Stimulated activated CD4-positive, alpha-beta T cell treated with anti-CD3 and anti-CD28 coated beads, Interleukin-15, amount 100 ng/mL, for 24 hours (primary cell): ENCODE measurements around the gene UBE2J1.
"Not testable (repeated sequence)": the region's sequence is repeated elsewhere in the genome, so short reads cannot be mapped to it uniquely, and the experiment has no call there.

Source experiments
- DNase-seq: peaks from one replicate; pipeline ENCODE4 v3.0.0-alpha.2; 2020

UBE2J1 gene

GRCh38 chr6:89315249-89315885 lies 37.2 kb downstream of the UBE2J1 start, which contains the start of gene GABRR2:
TSS of gene GABRR2 (minus strand) at chr6:89315299. CDS start at chr6:89315165, 134 bp downstream.
- DNase-seq, result no peak

DNA sequence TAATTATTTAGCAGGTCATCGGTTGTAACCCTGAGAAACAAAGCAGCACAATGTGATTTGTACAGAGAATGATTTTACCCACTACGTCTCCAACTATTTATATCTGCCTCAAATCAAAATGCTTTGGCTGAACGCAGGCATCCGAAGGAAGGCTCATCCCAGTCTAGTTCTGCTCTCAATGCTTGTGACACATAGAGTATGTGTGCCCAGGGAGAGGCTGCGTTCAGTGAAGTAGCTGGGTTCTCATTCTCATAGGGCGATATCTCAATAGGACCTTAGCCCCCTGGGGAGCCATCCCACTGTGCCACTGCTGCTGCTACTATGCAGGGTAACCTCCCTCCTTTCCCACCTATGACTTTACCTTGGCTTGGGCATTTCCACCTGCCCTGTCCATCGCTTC lies 37.8 kb downstream of the UBE2J1 start:
- DNase-seq, result no peak

- no peak for DNase-seq
These were observed 39.5 kb downstream of the UBE2J1 start for GRCh38 chr6:89313006-89313405.

DNA sequence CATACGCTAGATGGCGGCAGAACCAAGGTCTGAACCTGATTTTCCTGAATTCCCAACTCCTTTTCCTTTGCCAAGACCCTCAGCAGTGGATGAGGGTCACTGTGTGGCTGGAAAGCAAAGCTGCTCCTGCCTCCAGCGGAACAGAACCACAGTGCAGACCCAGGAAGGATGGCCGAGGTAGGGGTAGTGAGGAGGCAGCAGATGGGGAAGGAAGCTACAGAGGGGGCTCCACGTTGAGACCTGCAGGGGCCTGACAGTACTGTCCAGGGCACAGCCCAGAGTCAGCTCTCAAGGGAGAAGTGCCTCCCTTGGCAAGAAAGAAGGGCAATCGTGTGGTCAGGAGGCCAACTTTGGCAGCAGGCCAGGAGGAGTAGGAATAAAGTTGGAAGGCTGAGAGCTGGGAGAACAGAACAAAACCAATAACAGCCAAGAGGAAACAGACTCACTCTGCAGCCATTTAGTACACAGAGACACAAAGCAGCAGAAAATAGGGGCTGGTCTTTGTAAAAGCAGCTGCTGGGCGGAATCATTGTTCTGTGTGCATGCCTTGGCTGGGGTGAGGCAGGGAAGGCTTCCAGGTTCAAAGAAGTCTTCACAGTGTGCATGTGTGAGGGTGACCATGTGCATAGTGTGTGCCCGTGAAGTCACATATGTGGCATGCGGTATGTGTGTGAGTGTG lies 40.5 kb downstream of the UBE2J1 start:
- no peak for DNase-seq

- DNase-seq, result no peak
These were observed 41.0 kb downstream of the UBE2J1 start for GRCh38 chr6:89311530-89311852.

DNA sequence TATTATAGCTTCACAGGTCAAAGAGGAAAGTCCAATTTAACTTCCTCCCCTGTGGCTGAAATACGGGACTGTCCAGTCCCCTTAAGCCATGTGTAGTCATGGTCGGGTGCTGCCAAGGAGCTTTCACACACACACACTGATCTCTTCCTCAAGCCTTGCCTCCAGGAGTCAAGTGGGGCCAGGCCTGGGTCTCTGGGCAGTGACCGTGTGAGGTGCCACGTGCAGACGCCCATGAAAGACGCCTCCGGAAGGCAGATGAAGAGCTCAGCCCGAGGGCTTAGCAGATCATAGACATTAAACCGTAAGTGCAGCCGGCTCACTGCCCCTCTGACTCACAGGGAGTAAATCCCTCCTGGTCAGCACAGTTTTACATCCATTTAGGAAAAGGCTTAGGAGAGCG lies 41.6 kb downstream of the UBE2J1 start:
- no peak for DNase-seq

DNA sequence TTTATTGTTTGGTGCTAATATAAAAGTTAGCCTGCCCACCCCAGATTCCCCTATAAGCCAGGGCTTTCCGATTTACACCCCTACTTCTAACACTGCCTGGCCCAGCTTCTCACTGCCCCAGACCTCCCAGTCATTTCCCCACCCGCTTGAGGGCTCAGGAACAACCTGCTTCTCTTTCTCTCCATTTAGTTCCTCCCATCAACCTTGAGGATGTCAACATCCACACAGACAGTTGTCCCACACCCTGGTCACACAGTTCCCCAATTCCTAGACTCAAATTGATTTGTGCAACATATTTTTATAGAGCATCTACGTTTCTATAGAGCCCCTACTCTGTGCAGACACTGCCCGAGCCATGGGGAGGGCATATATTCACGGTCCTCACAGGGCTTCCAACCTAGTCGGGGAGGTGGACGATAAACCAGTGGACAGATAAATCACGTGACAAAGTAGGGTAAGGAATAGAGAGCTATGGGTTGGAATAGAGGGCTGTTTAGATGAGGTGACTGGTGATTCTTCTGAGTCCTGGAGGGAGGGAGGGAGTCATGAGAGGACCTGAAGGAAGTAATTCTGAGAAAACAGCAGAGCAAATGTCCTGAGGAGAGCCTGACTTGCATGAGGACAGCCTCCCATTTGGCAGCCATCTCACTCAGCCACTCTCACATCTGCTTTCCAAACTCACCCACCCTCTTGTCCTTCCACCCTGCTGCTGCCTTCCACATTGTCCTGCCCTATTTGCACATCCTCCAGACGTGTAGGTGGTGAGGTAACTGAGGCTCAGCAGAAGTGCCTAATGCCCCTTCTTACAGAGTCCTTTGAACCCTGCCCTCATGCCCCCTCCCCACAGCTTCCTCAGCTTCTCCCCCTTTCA lies 43.8 kb downstream of the UBE2J1 start:
- no peak for DNase-seq

GRCh38 chr6:89304517-89304916 lies 48.0 kb downstream of the UBE2J1 start:
- DNase-seq, result not testable (repeated sequence)

DNA sequence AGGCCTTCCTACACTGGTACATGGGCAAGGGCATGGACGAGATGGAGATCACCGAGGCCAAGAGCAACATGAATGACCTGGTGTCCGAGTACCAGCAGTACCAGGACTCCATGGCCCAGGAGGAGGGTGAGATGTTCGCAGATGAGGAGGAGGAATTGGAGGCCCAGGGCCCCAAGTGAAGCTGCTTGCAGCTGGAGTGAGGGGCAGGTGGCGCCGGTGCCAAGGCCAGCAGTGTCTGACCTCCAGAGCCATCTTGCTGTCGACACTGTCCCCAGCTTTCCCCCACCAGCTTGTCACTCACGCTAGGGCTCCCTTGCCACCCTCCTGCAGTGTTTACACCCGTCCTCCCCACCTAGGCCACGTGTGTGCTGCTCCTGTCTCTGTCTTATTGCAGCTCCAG lies 49.6 kb downstream of the UBE2J1 start:
- no peak for DNase-seq

- no peak for DNase-seq
These were observed 50.2 kb downstream of the UBE2J1 start for GRCh38 chr6:89302195-89302770.

GRCh38 chr6:89301586-89302194 lies 50.8 kb downstream of the UBE2J1 start:
- no peak for DNase-seq

- no peak for DNase-seq
These were observed 53.1 kb downstream of the UBE2J1 start for GRCh38 chr6:89299466-89299850.

GRCh38 chr6:89298680-89299465 lies 53.6 kb downstream of the UBE2J1 start:
- peak; percentile 53 for DNase-seq

GRCh38 chr6:89297695-89298351 lies 54.7 kb downstream of the UBE2J1 start:
- peak; percentile 65 for DNase-seq

GRCh38 chr6:89295981-89296380 lies 56.5 kb downstream of the UBE2J1 start:
- DNase-seq, result no peak

GRCh38 chr6:89295116-89295515 lies 57.4 kb downstream of the UBE2J1 start:
- not testable (repeated sequence) for DNase-seq

DNA sequence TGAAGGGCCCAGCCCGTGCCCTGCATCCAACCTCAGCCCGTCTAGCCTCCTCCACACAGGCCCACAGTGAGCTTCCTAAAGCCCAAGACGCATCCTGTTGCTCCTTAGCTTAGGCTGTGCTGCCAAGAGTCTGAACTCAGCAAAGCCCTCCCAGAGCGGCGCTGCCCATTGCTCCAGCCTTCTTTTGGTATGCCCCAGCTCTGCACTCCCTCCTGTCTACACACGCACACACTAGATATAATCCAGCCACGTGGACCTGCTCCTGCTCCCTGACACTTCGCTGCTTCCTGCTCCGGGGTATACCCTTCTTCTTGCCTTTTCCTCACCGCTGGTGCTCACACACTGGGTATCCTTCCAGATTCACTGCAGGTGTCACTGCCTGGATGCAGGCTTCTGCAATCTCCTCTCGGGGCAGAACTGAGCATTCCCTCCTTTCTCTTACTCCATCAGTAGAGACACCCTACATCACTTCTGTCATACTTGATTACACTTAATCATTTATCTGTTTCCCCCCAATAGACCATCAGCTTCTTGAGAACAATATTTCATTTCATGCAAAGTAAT lies 61.2 kb downstream of the UBE2J1 start:
- no peak for DNase-seq

GRCh38 chr6:89290401-89291155 lies 61.9 kb downstream of the UBE2J1 start:
- DNase-seq, result no peak

- no peak for DNase-seq
These were observed 62.8 kb downstream of the UBE2J1 start for GRCh38 chr6:89289710-89290109.

GRCh38 chr6:89287351-89288028 lies 65.0 kb downstream of the UBE2J1 start:
- no peak for DNase-seq
